Measurements from ENCODE around the gene ERVH48-1. TPM values are rescaled to one million over a fixed set of nuclear protein-coding genes. Genes with fewer than 3 reads are reported as not detected.

The ERVH48-1 gene
- total and polyA plus RNA-seq, 2 of the 8 experiments (the other 6 are each of a cell fraction or from before 2014, with no cell fraction given) = 4.2 to 17.7 TPM

DNA sequence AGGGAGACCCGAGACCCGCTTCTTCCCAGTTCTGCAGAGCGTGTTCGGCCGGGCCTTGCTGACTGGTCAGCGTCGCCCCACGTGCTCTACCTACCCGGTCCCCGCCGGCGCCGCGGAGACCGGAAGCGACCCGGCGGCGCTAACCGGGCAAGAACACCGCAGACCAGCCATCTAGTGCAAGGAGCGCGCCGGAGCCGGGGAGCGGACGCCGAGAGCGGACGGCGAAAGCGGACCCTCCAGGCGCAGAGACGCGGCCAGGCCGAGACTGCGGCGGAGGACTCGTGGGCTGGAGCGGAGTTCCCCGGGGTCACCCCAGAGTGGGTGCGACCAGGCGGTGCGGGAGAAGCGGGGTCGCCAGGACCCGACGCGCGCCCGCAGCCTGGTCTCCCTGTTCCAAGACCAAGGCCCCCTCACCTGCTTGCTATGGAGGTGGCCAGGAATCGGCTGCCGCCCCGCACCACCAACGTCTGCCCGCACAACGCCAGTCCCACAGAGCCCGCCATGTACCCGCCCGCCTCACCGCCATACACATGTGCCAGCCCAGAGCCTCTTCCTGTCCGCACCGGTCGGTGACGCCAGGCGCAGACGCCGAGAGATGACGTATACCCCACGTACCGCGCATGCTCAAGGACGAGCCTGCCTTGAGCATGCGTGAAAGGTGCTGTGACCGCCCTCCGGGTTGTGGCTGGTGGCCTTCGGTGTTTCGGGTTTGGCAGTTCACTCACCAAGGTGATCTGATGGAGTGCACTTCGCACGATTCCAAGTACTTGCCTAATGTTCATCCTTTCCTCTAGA is 46.2 kb downstream of the ERVH48-1 start, which contains the start of gene WDR4 (continued):
- TF ChIP-seq BCL11A (IDR thresholded peaks at IDR 0.05; ENCODE audit: low read depth in 2 of 2, low read length in 2 of 2) (no peak), SP1 (IDR thresholded peaks at IDR 0.05; ENCODE audit: low read depth, low read length) (no peak), FOSL1 (IDR thresholded peaks at IDR 0.05; ENCODE audit: insufficient read depth, low read depth, low read length) (no peak), CHD2 (IDR thresholded peaks at IDR 0.05; ENCODE audit: low read length) (no peak), NRF1 (IDR thresholded peaks at IDR 0.05; ENCODE audit: low read depth, low read length) (peak; percentile 98), RNF2 (IDR thresholded peaks at IDR 0.05; ENCODE audit: borderline replicate concordance, low read depth, low read length, missing control alignments, poor library complexity, severe bottlenecking) (no peak), HDAC2 (IDR thresholded peaks at IDR 0.05; ENCODE audit: borderline replicate concordance in 1 of 2, low read depth in 2 of 2, low read length in 2 of 2) (peak in 1 of 2 experiments; percentile 92; a peak in 1 of 4 replicates)
